22Rv1 (cell line): Measurements from ENCODE around the gene NDUFA13.

Source experiments
- H3K27ac ChIP-seq: fragments of 450-650 bp; 2 replicates; pipeline ENCODE4 v1.5.1; 2017
- CTCF ChIP-seq: fragments of 450-650 bp; IDR thresholded peaks from 2 replicates; pipeline ENCODE4 v1.5.1; 2017; ENCODE audit warnings: mild to moderate bottlenecking
- ZFX ChIP-seq: fragments of 450-650 bp; IDR thresholded peaks from 2 replicates; pipeline ENCODE4 v1.6.1; 2017; ENCODE audit warnings: antibody characterized with exemption, borderline replicate concordance

Gene NDUFA13

DNA sequence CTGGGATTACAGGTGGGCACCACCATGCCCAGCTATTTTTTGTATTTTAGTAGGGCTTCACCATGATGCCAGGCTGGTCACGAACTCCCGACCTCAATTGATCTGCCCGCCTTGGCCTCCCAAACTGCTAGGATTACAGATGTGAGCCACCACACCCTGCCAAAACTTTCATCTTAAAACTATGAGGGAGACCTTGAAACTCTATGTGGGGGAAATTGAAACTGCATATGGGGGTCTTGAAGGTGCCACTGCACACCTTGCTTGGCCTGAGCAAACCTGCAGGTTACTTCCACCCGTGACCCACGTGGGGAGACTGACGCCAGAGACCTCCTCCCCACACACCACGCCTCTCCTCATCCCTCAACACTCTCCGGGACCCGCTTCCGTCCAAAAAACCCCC, 37.6 kb downstream of the NDUFA13 start:
- no peak overlapping the region for H3K27ac ChIP-seq
- TF ChIP-seq ZFX = no peak
- no peak for TF ChIP-seq CTCF

DNA sequence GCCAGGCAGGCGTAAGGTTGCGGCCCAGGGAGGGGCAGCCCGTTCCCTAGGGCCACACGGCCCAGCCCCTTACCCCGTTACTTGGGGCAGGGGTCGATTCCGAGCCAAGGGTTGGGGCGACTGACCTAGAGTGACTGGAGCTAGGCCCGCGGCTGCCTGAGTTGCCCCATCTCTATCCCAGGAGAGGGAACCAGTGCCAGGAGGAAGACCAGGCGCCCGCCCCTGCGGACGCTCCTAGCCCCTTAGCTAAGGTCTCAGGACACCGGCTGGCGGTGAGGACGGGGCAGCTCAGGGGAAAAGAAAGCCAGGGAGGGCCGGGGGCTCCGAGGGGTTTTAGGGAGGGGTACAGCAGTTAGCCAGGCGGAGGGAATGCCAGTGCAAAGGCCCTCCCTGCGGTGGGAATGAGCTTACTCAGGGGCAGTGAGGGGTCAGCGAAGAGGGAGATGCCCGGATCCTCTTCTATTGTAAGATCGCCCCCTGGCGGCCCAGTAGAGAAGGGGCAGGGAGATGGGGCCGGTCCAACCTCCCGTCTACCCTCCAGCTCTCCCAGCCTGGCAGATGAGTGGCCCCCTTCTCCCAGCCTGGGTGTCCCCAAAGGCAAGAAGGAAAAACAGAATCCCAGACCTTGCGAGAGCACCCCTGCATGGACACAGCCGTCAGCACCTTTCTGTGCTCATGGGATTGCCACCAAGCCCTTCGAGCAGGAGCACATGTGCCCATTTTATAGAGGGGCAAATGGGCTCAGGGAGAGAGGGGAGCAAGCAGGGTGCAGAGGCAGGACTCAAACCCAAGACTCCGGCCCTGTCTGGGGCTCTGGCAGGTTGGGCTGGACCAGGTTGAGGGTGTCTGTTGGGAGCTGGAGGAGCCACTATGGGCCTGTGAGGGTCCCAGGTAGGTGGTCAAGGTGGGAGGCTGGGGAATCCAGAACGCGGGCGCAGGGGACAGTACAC, 38.3 kb downstream of the NDUFA13 start:
- no peak overlapping the region for H3K27ac ChIP-seq
- peak; percentile 88 for TF ChIP-seq CTCF
- no peak for TF ChIP-seq ZFX

- H3K27ac ChIP-seq = no peak overlapping the region
- TF ChIP-seq CTCF = no peak
- TF ChIP-seq ZFX = no peak
Measured at GRCh38 chr19:19558055-19558454, 42.0 kb downstream of the NDUFA13 start.

- no peak for TF ChIP-seq ZFX
- TF ChIP-seq CTCF = no peak
- no peak overlapping the region for H3K27ac ChIP-seq
Measured at GRCh38 chr19:19558636-19559035, 42.6 kb downstream of the NDUFA13 start.

DNA sequence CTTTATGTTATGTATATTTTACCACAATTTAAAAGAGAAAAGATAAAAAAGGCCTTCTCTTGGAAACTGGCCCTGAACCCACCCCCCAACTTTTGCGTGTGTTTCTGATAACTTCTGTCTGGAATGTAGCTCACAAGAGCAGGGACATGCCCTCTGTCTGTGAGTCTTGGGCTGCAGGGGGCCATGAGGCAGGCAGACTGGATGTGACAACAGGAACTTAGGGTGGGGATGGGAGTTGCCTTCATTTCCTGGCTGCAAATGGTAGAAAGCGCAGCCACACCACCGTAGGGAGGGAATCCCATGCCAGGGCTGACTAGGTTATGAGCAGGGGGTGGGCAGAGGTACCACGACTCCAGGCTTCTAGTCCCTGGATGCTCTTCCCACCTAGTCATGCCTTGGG, 43.9 kb downstream of the NDUFA13 start:
- H3K27ac ChIP-seq = no peak overlapping the region
- no peak for TF ChIP-seq CTCF
- no peak for TF ChIP-seq ZFX

DNA sequence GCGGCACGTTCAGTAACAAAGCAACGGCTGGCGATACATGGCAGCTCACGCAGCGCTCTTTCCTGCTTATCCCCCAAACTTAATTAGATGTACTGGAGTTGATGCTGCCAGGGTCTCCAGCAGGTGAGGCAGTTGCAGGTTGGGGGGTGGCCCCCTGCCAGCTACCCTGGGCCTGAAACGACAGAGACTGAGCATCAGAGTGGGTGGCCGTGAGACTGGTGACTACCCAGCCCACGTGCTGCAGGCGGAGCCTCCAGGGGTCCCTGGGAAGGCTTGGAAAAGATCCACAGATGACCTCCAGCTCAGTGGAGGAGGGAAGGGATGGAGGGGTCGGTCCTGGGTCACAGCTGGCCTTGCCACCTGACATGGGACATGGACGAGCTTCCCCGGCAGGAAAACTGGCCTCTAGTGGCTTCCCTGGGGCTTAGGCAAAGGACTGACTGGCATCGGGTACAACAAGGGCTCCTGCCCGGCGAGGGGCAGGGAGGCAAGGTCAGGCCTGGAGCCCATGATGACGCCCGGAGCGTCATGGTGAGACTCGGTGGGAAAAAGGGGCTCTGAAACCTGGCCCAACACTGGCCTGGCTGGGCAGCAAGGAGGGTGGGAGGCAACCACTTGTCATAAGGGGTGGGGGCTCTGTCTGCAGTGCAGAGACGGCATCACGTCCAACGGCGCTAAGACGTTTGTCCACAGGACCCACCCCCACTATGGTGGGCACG, 46.1 kb downstream of the NDUFA13 start:
- no peak overlapping the region for H3K27ac ChIP-seq
- TF ChIP-seq ZFX = no peak
- TF ChIP-seq CTCF = no peak
